ENCODE data around the gene PNMA1. TPM values are rescaled to one million over a fixed set of nuclear protein-coding genes. Genes with fewer than 3 reads are reported as not detected.

PNMA1 gene

Small RNA genes within 50 kb of the gene (small RNA-seq; reads per million reads assigned to genes)
- gene MIR4505 (ENCODE audit: low read depth), result not detected

Measured in mesenchymal stem cell (in vitro differentiated cells and primary cell).